ENCODE measurements around the gene ZNF280A.
"Not testable (repeated sequence)": the region's sequence is repeated elsewhere in the genome, so short reads cannot be mapped to it uniquely, and the experiment has no call there.

ZNF280A gene

GRCh38 chr22:22479999-22480532 lies 40.0 kb downstream of the ZNF280A start:
- DNase-seq = no peak
- H3K36me3 ChIP-seq = no peaks in the 10 kb centered on the region
- no peak for TF ChIP-seq CTCF (IDR thresholded peaks at IDR 0.05)
- H3K4me3 ChIP-seq = no peak overlapping the region
- no peaks in the 10 kb centered on the region for H3K9me3 ChIP-seq
- H3K4me1 ChIP-seq = no peaks in the 10 kb centered on the region
- no peaks in the 10 kb centered on the region for H3K27me3 ChIP-seq
- H3K27ac ChIP-seq = no peak overlapping the region
- intact Hi-C loops (cut with DNase I; ENCODE audit: low total_unique reads) = no loop called here

- Histone ChIP-seq H3K27me3 (no peaks in the 10 kb centered on the region), H3K36me3 (no peaks in the 10 kb centered on the region), H3K9me3 (no peaks in the 10 kb centered on the region), H3K4me1 (no peaks in the 10 kb centered on the region), H3K27ac (no peak overlapping the region), H3K4me3 (no peak overlapping the region)
- TF ChIP-seq CTCF (IDR thresholded peaks at IDR 0.05) = no peak
- intact Hi-C loops (cut with DNase I; ENCODE audit: low total_unique reads) = no loop called here
- no peak for DNase-seq
Measured at GRCh38 chr22:22479116-22479515, 41.0 kb downstream of the ZNF280A start.

GRCh38 chr22:22478470-22478869 lies 41.6 kb downstream of the ZNF280A start:
- Histone ChIP-seq H3K4me3 (no peak overlapping the region), H3K27ac (no peak overlapping the region), H3K4me1 (no peaks in the 10 kb centered on the region), H3K27me3 (no peaks in the 10 kb centered on the region), H3K9me3 (no peaks in the 10 kb centered on the region), H3K36me3 (no peaks in the 10 kb centered on the region)
- DNase-seq = no peak
- TF ChIP-seq CTCF (IDR thresholded peaks at IDR 0.05) = no peak
- intact Hi-C loops (cut with DNase I; ENCODE audit: low total_unique reads) = no loop called here

- intact Hi-C loops (cut with DNase I; ENCODE audit: low total_unique reads) = no loop called here
- no peaks in the 10 kb centered on the region for H3K27me3 ChIP-seq
- DNase-seq = no peak
Measured at GRCh38 chr22:22474733-22475132, 45.3 kb downstream of the ZNF280A start.

GRCh38 chr22:22471104-22471503 lies 49.0 kb downstream of the ZNF280A start:
- H3K27ac ChIP-seq; H3K36me3 ChIP-seq; H3K27me3 ChIP-seq; DNase-seq; H3K4me3 ChIP-seq; H3K4me1 ChIP-seq; intact Hi-C loops (cut with DNase I; ENCODE audit: low total_unique reads): not testable (repeated sequence)
- peaks cover 0 to 12% (median 11%) of the 10 kb centered on the region in 3 donors for H3K9me3 ChIP-seq

More at GRCh38 chr22:22474733-22475132, 45.3 kb downstream of the ZNF280A start:
- H3K27ac ChIP-seq = no peak overlapping the region
- H3K36me3 ChIP-seq = no peaks in the 10 kb centered on the region
- TF ChIP-seq CTCF (IDR thresholded peaks at IDR 0.05) = no peak
- H3K4me3 ChIP-seq = no peak overlapping the region
- peaks cover 0 to 3% (median under 1%) of the 10 kb centered on the region in 3 donors for H3K9me3 ChIP-seq
- no peaks in the 10 kb centered on the region for H3K4me1 ChIP-seq

GRCh38 chr22:22469527-22469926 lies 50.5 kb downstream of the ZNF280A start:
- H3K27ac ChIP-seq = no peak overlapping the region
- no peak for DNase-seq
- no peak for TF ChIP-seq CTCF (IDR thresholded peaks at IDR 0.05)
- intact Hi-C loops (cut with DNase I; ENCODE audit: low total_unique reads) = no loop called here
- peaks cover 0 to 12% (median 11%) of the 10 kb centered on the region in 3 donors for H3K9me3 ChIP-seq
- H3K4me3 ChIP-seq = no peak overlapping the region
- no peaks in the 10 kb centered on the region for H3K27me3 ChIP-seq
- no peaks in the 10 kb centered on the region for H3K4me1 ChIP-seq
- H3K36me3 ChIP-seq = no peaks in the 10 kb centered on the region

- H3K27me3 ChIP-seq; H3K36me3 ChIP-seq; H3K4me1 ChIP-seq; intact Hi-C loops (cut with DNase I; ENCODE audit: low total_unique reads); H3K27ac ChIP-seq; DNase-seq; H3K4me3 ChIP-seq: not testable (repeated sequence)
- H3K9me3 ChIP-seq = peaks cover 0 to 12% (median 11%) of the 10 kb centered on the region in 3 donors
Measured at GRCh38 chr22:22468794-22469469, 51.1 kb downstream of the ZNF280A start.
